CD14-positive monocyte (primary cell): ENCODE results near the gene SPAG16. TPM values are rescaled to one million over a fixed set of nuclear protein-coding genes. Genes with fewer than 3 reads are reported as not detected.

Source experiments
- DNase-seq, 3 donors: peaks; one replicate each; pipeline ENCODE4 v3.0.0-alpha.2; 2011 to 2022
- H2AFZ ChIP-seq: 2 replicates; pipeline ENCODE4 v1.6.0; 2012; ENCODE audit warnings: mild to moderate bottlenecking, low read depth, low read length, inconsistent platforms; ENCODE audit not compliant: insufficient read depth, poor library complexity, severe bottlenecking
- H3K27ac ChIP-seq, 2 donors: 1 replicate in 1 of 2; 2 replicates in 1 of 2; pipeline ENCODE4 v1.5.1; 2012 to 2013; ENCODE audit warnings: low read length in 2 of 2, control low read depth in 1 of 2, inconsistent platforms in 1 of 2, low read depth in 1 of 2, mild to moderate bottlenecking in 1 of 2
- H3K27me3 ChIP-seq, 2 donors: one replicate each; pipeline versions ENCODE4 v1.6.0 to v1.6.1; 2011 to 2013; ENCODE audit warnings: low read length in 2 of 2; ENCODE audit not compliant: control insufficient read depth in 2 of 2, insufficient read depth in 2 of 2
- H3K36me3 ChIP-seq, 2 donors: replicated peaks in 1 of 2; 1 replicate in 1 of 2; 2 replicates in 1 of 2; pipeline versions ENCODE4 v1.5.1 to v1.6.1; 2012 to 2013; ENCODE audit warnings: low read length in 2 of 2, control low read depth in 1 of 2, inconsistent platforms in 1 of 2, mild to moderate bottlenecking in 1 of 2; ENCODE audit not compliant: insufficient read depth in 2 of 2, control insufficient read depth in 1 of 2
- H3K4me1 ChIP-seq, 2 donors: 1 replicate in 1 of 2; 2 replicates in 1 of 2; pipeline versions ENCODE4 v1.5.1 to v1.6.1; 2012 to 2013; ENCODE audit warnings: low read length in 2 of 2, control low read depth in 1 of 2, inconsistent platforms in 1 of 2, mild to moderate bottlenecking in 1 of 2, moderate library complexity in 1 of 2; ENCODE audit not compliant: insufficient read depth in 2 of 2, control insufficient read depth in 1 of 2
- H3K4me2 ChIP-seq: replicated peaks from 2 replicates; pipeline ENCODE3; 2012; ENCODE audit warnings: low read length, moderate library complexity, mild to moderate bottlenecking; ENCODE audit not compliant: poor library complexity, severe bottlenecking; ENCODE audit errors: extremely low read depth
- H3K4me3 ChIP-seq, 3 experiments: fragments of 200-600 bp in 1 of 3; sonication (generic) in 1 of 3; replicated peaks in 1 of 3; 1 replicate in 2 of 3; 2 replicates in 1 of 3; pipeline ENCODE4 v1.5.1; 2011 to 2013; ENCODE audit warnings: low read length in 3 of 3, mild to moderate bottlenecking in 3 of 3, control low read depth in 2 of 3, low read depth in 2 of 3, inconsistent platforms in 1 of 3, moderate library complexity in 1 of 3
- H3K79me2 ChIP-seq: 2 replicates; pipeline ENCODE4 v1.6.0; 2012; ENCODE audit warnings: mild to moderate bottlenecking, control low read depth, inconsistent platforms, low read length, moderate library complexity; ENCODE audit not compliant: insufficient read depth
- H3K9ac ChIP-seq: 2 replicates; pipeline ENCODE4 v1.6.0; 2017; ENCODE audit warnings: low read length, mild to moderate bottlenecking; ENCODE audit not compliant: insufficient read depth, poor library complexity, severe bottlenecking
- H3K9me3 ChIP-seq, 2 donors: replicated peaks in 1 of 2; 1 replicate in 1 of 2; 2 replicates in 1 of 2; pipeline versions ENCODE4 v1.5.1 to v1.6.1; 2012 to 2013; ENCODE audit warnings: low read length in 2 of 2, control low read depth in 1 of 2; ENCODE audit not compliant: control insufficient read depth in 1 of 2, insufficient read depth in 1 of 2
- H4K20me1 ChIP-seq: 2 replicates; pipeline ENCODE4 v1.6.0; 2012; ENCODE audit warnings: mild to moderate bottlenecking, low read length, control low read depth, moderate library complexity; ENCODE audit not compliant: insufficient read depth
- H3K27ac Mint-ChIP-seq, 7 donors: one replicate each; pipeline ENCODE4 v1.8.0; 2020; ENCODE audit warnings: mild to moderate bottlenecking in 7 of 7, mixed read lengths in 7 of 7, moderate library complexity in 6 of 7, inconsistent platforms in 2 of 7
- H3K27me3 Mint-ChIP-seq, 3 donors: one replicate each; pipeline ENCODE4 v1.8.0; 2021 to 2022; ENCODE audit warnings: low read depth in 3 of 3, mild to moderate bottlenecking in 3 of 3, mixed read lengths in 3 of 3, moderate library complexity in 3 of 3, inconsistent platforms in 1 of 3
- H3K36me3 Mint-ChIP-seq, 2 donors: one replicate each; pipeline ENCODE4 v1.8.0; 2020; ENCODE audit warnings: mixed read lengths in 2 of 2, inconsistent platforms in 1 of 2, mild to moderate bottlenecking in 1 of 2
- H3K4me1 Mint-ChIP-seq: one replicate; pipeline ENCODE4 v1.8.0; 2020; ENCODE audit warnings: mild to moderate bottlenecking, mixed read lengths
- H3K4me3 Mint-ChIP-seq, 2 donors: one replicate each; pipeline ENCODE4 v1.8.0; 2020; ENCODE audit warnings: mild to moderate bottlenecking in 2 of 2, mixed read lengths in 2 of 2, moderate library complexity in 1 of 2
- H3K9me3 Mint-ChIP-seq, 7 donors: one replicate each; pipeline ENCODE4 v1.8.0; 2020 to 2022; ENCODE audit warnings: mixed read lengths in 7 of 7, mild to moderate bottlenecking in 6 of 7, moderate library complexity in 6 of 7, inconsistent platforms in 2 of 7
- CTCF ChIP-seq: fragments of 200-600 bp; IDR thresholded peaks from one replicate; pipeline ENCODE4 v1.8.0; 2022; ENCODE audit warnings: antibody characterized with exemption, mild to moderate bottlenecking
- WGBS: methylation state at CpG from one replicate; pipeline ENCODE4 v1.1.5; 2013; ENCODE audit warnings: missing lambda C conversion rate; ENCODE audit not compliant: insufficient coverage; 5-methylcytosine and 5-hydroxymethylcytosine counted together
- intact Hi-C, 2 donors: fragments of 100-400 bp; cut with micrococcal nuclease; formaldehyde crosslinking; loops; one replicate each; pipeline versions ENCODE4 v1.15.0 to v1.15.1; 2023
- polyA plus RNA-seq, 3 donors: library from polyadenylated mRNA; depleted of rRNA in 1 of 3; unstranded in 2 of 3; stranded (reverse) in 1 of 3; fragments of 300-500 nt in 2 of 3; fragments of >200 nt in 1 of 3; fragmentation: Illumina TruSeq in 2 of 3; gene quantifications; 1 replicate in 2 of 3; 2 replicates in 1 of 3; pipeline ENCODE4 v1.2.3, GENCODE V29; 2012 to 2021

The SPAG16 gene
- polyA plus RNA-seq, 3 donors: 0.12 to 0.30 TPM; not detected in 1

DNA sequence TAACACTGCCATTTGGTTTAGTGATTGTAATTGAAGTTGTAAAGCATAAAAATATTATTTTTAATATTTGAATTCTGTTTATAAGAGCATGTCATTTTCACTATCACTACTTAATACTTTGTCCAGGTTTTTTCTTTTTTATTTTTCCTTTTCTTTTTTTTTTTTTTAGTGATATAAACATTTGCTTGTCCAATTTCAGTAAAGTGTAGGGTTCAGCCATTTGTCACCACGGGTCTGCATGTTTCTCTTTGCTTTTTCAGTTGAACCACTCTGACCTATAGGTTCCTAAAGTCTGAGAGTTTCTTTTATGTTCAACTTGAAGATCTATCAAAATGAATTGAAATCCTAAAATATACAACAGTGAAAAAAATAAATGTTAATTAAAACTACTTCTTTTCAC lies 48.5 kb upstream of the SPAG16 start:
- Mint-ChIP-seq H3K4me1 (peaks cover 6% of the 10 kb centered on the region), H3K36me3 (no peaks in the 10 kb centered on the region), H3K9me3 (no peaks in the 10 kb centered on the region), H3K4me3 (no peak overlapping the region), H3K27ac (no peak overlapping the region), H3K27me3 (peaks cover 0 to 2% (median 0%) of the 10 kb centered on the region in 3 donors)
- TF ChIP-seq CTCF: no peak
- intact Hi-C loops: no loop called here
- Histone ChIP-seq H3K27me3 (no peaks in the 10 kb centered on the region), H3K4me3 (no peak overlapping the region), H4K20me1 (no peaks in the 10 kb centered on the region), H3K36me3 (no peaks in the 10 kb centered on the region), H3K79me2 (no peaks in the 10 kb centered on the region), H3K4me2 (no peak overlapping the region), H3K4me1 (no peaks in the 10 kb centered on the region), H3K27ac (no peak overlapping the region), H3K9me3 (no peaks in the 10 kb centered on the region), H2AFZ (no peak overlapping the region), H3K9ac (no peak overlapping the region)
- no CpG with 5 or more reads among the region's 1 CpG for WGBS
- no peak for DNase-seq

- WGBS: no CpG with 5 or more reads among the region's 1 CpG
- Mint-ChIP-seq H3K27ac (no peak overlapping the region), H3K4me3 (no peak overlapping the region), H3K27me3 (peaks cover 0 to 2% (median 0%) of the 10 kb centered on the region in 3 donors), H3K36me3 (no peaks in the 10 kb centered on the region), H3K9me3 (no peaks in the 10 kb centered on the region), H3K4me1 (peaks cover 6% of the 10 kb centered on the region)
- no peak overlapping the region for H3K4me3 ChIP-seq
- H3K9ac ChIP-seq: no peak overlapping the region
- no peaks in the 10 kb centered on the region for H4K20me1 ChIP-seq
- no peaks in the 10 kb centered on the region for H3K4me1 ChIP-seq
- intact Hi-C loops: no loop called here
- H3K27me3 ChIP-seq: no peaks in the 10 kb centered on the region
- H3K4me2 ChIP-seq: no peak overlapping the region
- TF ChIP-seq CTCF: no peak
- H2AFZ ChIP-seq: no peak overlapping the region
- DNase-seq: no peak
- no peaks in the 10 kb centered on the region for H3K36me3 ChIP-seq
- no peaks in the 10 kb centered on the region for H3K9me3 ChIP-seq
- H3K79me2 ChIP-seq: no peaks in the 10 kb centered on the region
- H3K27ac ChIP-seq: no peak overlapping the region
Observed at GRCh38 chr2:213237251-213237650, 47.0 kb upstream of the SPAG16 start.
